CD14-positive monocyte (primary cell): ENCODE data around the gene C1orf74. TPM values are rescaled to one million over a fixed set of nuclear protein-coding genes. Genes with fewer than 3 reads are reported as not detected.

Experiments used
- DNase-seq, 3 donors: peaks; one replicate each; pipeline ENCODE4 v3.0.0-alpha.2; 2011 to 2022
- H2AFZ ChIP-seq: 2 replicates; pipeline ENCODE4 v1.6.0; 2012; ENCODE audit warnings: mild to moderate bottlenecking, low read depth, low read length, inconsistent platforms; ENCODE audit not compliant: insufficient read depth, poor library complexity, severe bottlenecking
- H3K27ac ChIP-seq, 2 donors: 1 replicate in 1 of 2; 2 replicates in 1 of 2; pipeline ENCODE4 v1.5.1; 2012 to 2013; ENCODE audit warnings: low read length in 2 of 2, control low read depth in 1 of 2, inconsistent platforms in 1 of 2, low read depth in 1 of 2, mild to moderate bottlenecking in 1 of 2
- H3K27me3 ChIP-seq, 2 donors: one replicate each; pipeline versions ENCODE4 v1.6.0 to v1.6.1; 2011 to 2013; ENCODE audit warnings: low read length in 2 of 2; ENCODE audit not compliant: control insufficient read depth in 2 of 2, insufficient read depth in 2 of 2
- H3K36me3 ChIP-seq, 2 donors: replicated peaks in 1 of 2; 1 replicate in 1 of 2; 2 replicates in 1 of 2; pipeline versions ENCODE4 v1.5.1 to v1.6.1; 2012 to 2013; ENCODE audit warnings: low read length in 2 of 2, control low read depth in 1 of 2, inconsistent platforms in 1 of 2, mild to moderate bottlenecking in 1 of 2; ENCODE audit not compliant: insufficient read depth in 2 of 2, control insufficient read depth in 1 of 2
- H3K4me1 ChIP-seq, 2 donors: 1 replicate in 1 of 2; 2 replicates in 1 of 2; pipeline versions ENCODE4 v1.5.1 to v1.6.1; 2012 to 2013; ENCODE audit warnings: low read length in 2 of 2, control low read depth in 1 of 2, inconsistent platforms in 1 of 2, mild to moderate bottlenecking in 1 of 2, moderate library complexity in 1 of 2; ENCODE audit not compliant: insufficient read depth in 2 of 2, control insufficient read depth in 1 of 2
- H3K4me2 ChIP-seq: replicated peaks from 2 replicates; pipeline ENCODE3; 2012; ENCODE audit warnings: low read length, moderate library complexity, mild to moderate bottlenecking; ENCODE audit not compliant: poor library complexity, severe bottlenecking; ENCODE audit errors: extremely low read depth
- H3K4me3 ChIP-seq, 3 experiments: fragments of 200-600 bp in 1 of 3; sonication (generic) in 1 of 3; replicated peaks in 1 of 3; 1 replicate in 2 of 3; 2 replicates in 1 of 3; pipeline ENCODE4 v1.5.1; 2011 to 2013; ENCODE audit warnings: low read length in 3 of 3, mild to moderate bottlenecking in 3 of 3, control low read depth in 2 of 3, low read depth in 2 of 3, inconsistent platforms in 1 of 3, moderate library complexity in 1 of 3
- H3K79me2 ChIP-seq: 2 replicates; pipeline ENCODE4 v1.6.0; 2012; ENCODE audit warnings: mild to moderate bottlenecking, control low read depth, inconsistent platforms, low read length, moderate library complexity; ENCODE audit not compliant: insufficient read depth
- H3K9ac ChIP-seq: 2 replicates; pipeline ENCODE4 v1.6.0; 2017; ENCODE audit warnings: low read length, mild to moderate bottlenecking; ENCODE audit not compliant: insufficient read depth, poor library complexity, severe bottlenecking
- H3K9me3 ChIP-seq, 2 donors: replicated peaks in 1 of 2; 1 replicate in 1 of 2; 2 replicates in 1 of 2; pipeline versions ENCODE4 v1.5.1 to v1.6.1; 2012 to 2013; ENCODE audit warnings: low read length in 2 of 2, control low read depth in 1 of 2; ENCODE audit not compliant: control insufficient read depth in 1 of 2, insufficient read depth in 1 of 2
- H4K20me1 ChIP-seq: 2 replicates; pipeline ENCODE4 v1.6.0; 2012; ENCODE audit warnings: mild to moderate bottlenecking, low read length, control low read depth, moderate library complexity; ENCODE audit not compliant: insufficient read depth
- H3K27ac Mint-ChIP-seq, 7 donors: one replicate each; pipeline ENCODE4 v1.8.0; 2020; ENCODE audit warnings: mild to moderate bottlenecking in 7 of 7, mixed read lengths in 7 of 7, moderate library complexity in 6 of 7, inconsistent platforms in 2 of 7
- H3K27me3 Mint-ChIP-seq, 3 donors: one replicate each; pipeline ENCODE4 v1.8.0; 2021 to 2022; ENCODE audit warnings: low read depth in 3 of 3, mild to moderate bottlenecking in 3 of 3, mixed read lengths in 3 of 3, moderate library complexity in 3 of 3, inconsistent platforms in 1 of 3
- H3K36me3 Mint-ChIP-seq, 2 donors: one replicate each; pipeline ENCODE4 v1.8.0; 2020; ENCODE audit warnings: mixed read lengths in 2 of 2, inconsistent platforms in 1 of 2, mild to moderate bottlenecking in 1 of 2
- H3K4me1 Mint-ChIP-seq: one replicate; pipeline ENCODE4 v1.8.0; 2020; ENCODE audit warnings: mild to moderate bottlenecking, mixed read lengths
- H3K4me3 Mint-ChIP-seq, 2 donors: one replicate each; pipeline ENCODE4 v1.8.0; 2020; ENCODE audit warnings: mild to moderate bottlenecking in 2 of 2, mixed read lengths in 2 of 2, moderate library complexity in 1 of 2
- H3K9me3 Mint-ChIP-seq, 7 donors: one replicate each; pipeline ENCODE4 v1.8.0; 2020 to 2022; ENCODE audit warnings: mixed read lengths in 7 of 7, mild to moderate bottlenecking in 6 of 7, moderate library complexity in 6 of 7, inconsistent platforms in 2 of 7
- CTCF ChIP-seq: fragments of 200-600 bp; IDR thresholded peaks from one replicate; pipeline ENCODE4 v1.8.0; 2022; ENCODE audit warnings: antibody characterized with exemption, mild to moderate bottlenecking
- WGBS: methylation state at CpG from one replicate; pipeline ENCODE4 v1.1.5; 2013; ENCODE audit warnings: missing lambda C conversion rate; ENCODE audit not compliant: insufficient coverage; 5-methylcytosine and 5-hydroxymethylcytosine counted together
- intact Hi-C, 2 donors: fragments of 100-400 bp; cut with micrococcal nuclease; formaldehyde crosslinking; loops; one replicate each; pipeline versions ENCODE4 v1.15.0 to v1.15.1; 2023
- polyA plus RNA-seq, 3 donors: library from polyadenylated mRNA; depleted of rRNA in 1 of 3; unstranded in 2 of 3; stranded (reverse) in 1 of 3; fragments of 300-500 nt in 2 of 3; fragments of >200 nt in 1 of 3; fragmentation: Illumina TruSeq in 2 of 3; gene quantifications; 1 replicate in 2 of 3; 2 replicates in 1 of 3; pipeline ENCODE4 v1.2.3, GENCODE V29; 2012 to 2021

C1orf74 gene
- polyA plus RNA-seq, 3 donors = 0.07 to 0.47 (median 0.19) TPM

- 44% methylated on average over 4 of the region's 6 CpGs for WGBS
- Mint-ChIP-seq H3K9me3 (no peaks in the 10 kb centered on the region), H3K4me1 (peaks cover 43% of the 10 kb centered on the region), H3K36me3 (peaks cover 29 to 60% of the 10 kb centered on the region in 2 donors), H3K4me3 (no peak overlapping the region), H3K27ac (peak overlapping the region in 4 of 7 donors; percentile 10 to 75 (median 60)), H3K27me3 (peaks cover 0 to 1% (median 0%) of the 10 kb centered on the region in 3 donors)
- intact Hi-C loops = no loop called here
- H3K27me3 ChIP-seq = no peaks in the 10 kb centered on the region
- peaks cover 56 to 74% of the 10 kb centered on the region in 2 donors for H3K4me1 ChIP-seq
- peaks cover 34% of the 10 kb centered on the region for H3K79me2 ChIP-seq
- no peaks in the 10 kb centered on the region for H3K9me3 ChIP-seq
- H3K36me3 ChIP-seq = peaks cover 44 to 63% of the 10 kb centered on the region in 2 donors
- DNase-seq = no peak
- no peak overlapping the region for H3K9ac ChIP-seq
- no peak for TF ChIP-seq CTCF
- no peak overlapping the region for H2AFZ ChIP-seq
- no peak overlapping the region for H3K4me2 ChIP-seq
- peaks cover 69% of the 10 kb centered on the region for H4K20me1 ChIP-seq
- H3K4me3 ChIP-seq = no peak overlapping the region
- peak overlapping the region in 1 of 2 donors; percentile 37 for H3K27ac ChIP-seq
These were observed 12.2 kb downstream of the C1orf74 start for GRCh38 chr1:209772126-209772525.

GRCh38 chr1:209770636-209771415 lies 13.5 kb downstream of the C1orf74 start:
- Histone ChIP-seq H4K20me1 (peaks cover 57% of the 10 kb centered on the region), H2AFZ (no peak overlapping the region), H3K27me3 (no peaks in the 10 kb centered on the region), H3K4me1 (peaks cover 70 to 87% of the 10 kb centered on the region in 2 donors), H3K79me2 (peaks cover 47% of the 10 kb centered on the region), H3K4me2 (peak overlapping the region; percentile 93), H3K4me3 (peak overlapping the region; percentile 48 to 82 (median 55)), H3K9ac (no peak overlapping the region), H3K36me3 (peaks cover 37 to 62% of the 10 kb centered on the region in 2 donors), H3K27ac (peak overlapping the region; percentile 93 to 96), H3K9me3 (no peaks in the 10 kb centered on the region)
- no peak overlapping the region for H3K27ac Mint-ChIP-seq
- no peak overlapping the region for H3K4me3 Mint-ChIP-seq
- peaks cover 0 to 1% (median 0%) of the 10 kb centered on the region in 3 donors for H3K27me3 Mint-ChIP-seq
- DNase-seq = no peak
- peaks cover 0 to 3% (median 0%) of the 10 kb centered on the region in 7 donors for H3K9me3 Mint-ChIP-seq
- peaks cover 27 to 58% of the 10 kb centered on the region in 2 donors for H3K36me3 Mint-ChIP-seq
- intact Hi-C loops = no loop called here
- TF ChIP-seq CTCF = no peak
- WGBS = 97% methylated on average over 16 of the region's 17 CpGs
- H3K4me1 Mint-ChIP-seq = peaks cover 55% of the 10 kb centered on the region
